ENCODE data around the gene MT2A.
"Not testable (repeated sequence)": the region's sequence is repeated elsewhere in the genome, so short reads cannot be mapped to it uniquely, and the experiment has no call there.

Gene MT2A

GRCh38 chr16:56608043-56608875 lies at the start of gene MT2A:
MT2A (plus strand) TSS chr16:56608584; CDS start chr16:56608656, 72 bp downstream.
- DNase-seq: peak; percentile 84 to 86

DNA sequence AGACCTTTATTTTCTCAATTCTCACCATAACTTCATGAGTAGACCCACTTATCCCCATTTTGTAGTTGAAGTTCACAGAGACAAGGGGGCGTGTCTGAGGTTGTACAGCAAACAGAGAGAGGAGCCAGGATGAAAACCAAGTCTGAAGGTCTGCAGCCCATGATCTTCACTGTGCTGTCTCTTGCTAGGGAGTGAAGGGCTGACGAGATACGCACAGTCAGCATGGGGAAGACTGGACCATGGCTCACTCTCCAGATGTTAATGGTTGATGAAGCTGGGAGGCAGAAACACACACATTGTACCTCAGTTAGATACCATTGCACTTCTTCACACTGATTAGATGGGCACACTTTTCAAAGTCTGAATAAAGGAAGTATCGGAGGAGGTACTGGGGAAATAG lies 49.3 kb upstream of the MT2A start:
- DNase-seq: no peak

GRCh38 chr16:56560447-56560846 lies 47.9 kb upstream of the MT2A start:
- no peak for DNase-seq

DNA sequence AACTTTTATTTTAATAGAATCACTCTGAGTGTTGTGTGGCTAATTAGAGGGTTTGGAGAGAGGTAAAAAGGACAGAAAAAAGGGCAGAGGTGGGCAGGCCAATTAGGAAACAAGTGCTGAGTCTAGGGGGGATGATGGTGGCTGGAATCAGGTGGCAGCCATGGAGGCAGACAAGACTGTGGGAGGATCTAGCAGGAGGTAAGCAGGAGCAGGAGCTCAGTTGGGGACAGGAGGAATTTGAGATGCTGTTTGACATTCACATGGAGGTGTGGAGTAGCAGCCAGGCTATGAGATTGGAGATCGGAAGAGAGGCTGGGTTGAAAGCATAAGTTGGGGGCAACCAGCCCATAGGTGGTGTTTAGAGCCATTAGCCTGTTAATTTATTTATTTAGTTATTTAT lies 47.3 kb upstream of the MT2A start:
- DNase-seq: no peak

GRCh38 chr16:56564793-56565477 lies 43.4 kb upstream of the MT2A start, which contains the start of gene MT4:
MT4 (plus strand) TSS chr16:56565073; CDS start chr16:56565129, 56 bp downstream.
- no peak for DNase-seq

DNA sequence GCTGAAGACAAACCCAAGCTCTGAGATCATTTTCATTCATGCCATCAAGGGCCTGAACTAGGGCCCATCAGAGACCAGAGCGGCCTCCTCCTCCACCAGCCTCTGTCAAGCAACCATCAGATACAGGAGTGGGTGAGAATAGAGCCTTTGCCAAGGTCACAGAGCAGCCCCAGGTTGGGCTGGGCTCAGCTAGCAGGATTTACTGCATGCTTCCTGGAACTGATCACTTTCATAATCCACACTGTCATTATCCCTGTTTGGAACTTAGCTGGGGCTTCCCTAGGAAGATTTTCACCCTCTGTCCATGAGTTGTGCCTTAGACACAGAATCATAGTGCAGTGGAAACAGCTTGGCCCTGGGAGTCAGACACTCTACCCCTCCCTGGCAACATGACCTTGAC lies 38.4 kb upstream of the MT2A start:
- DNase-seq: no peak

- DNase-seq: no peak
These were observed 36.9 kb upstream of the MT2A start for GRCh38 chr16:56571525-56571924.

GRCh38 chr16:56574625-56575024 lies 33.8 kb upstream of the MT2A start:
- DNase-seq: no peak

DNA sequence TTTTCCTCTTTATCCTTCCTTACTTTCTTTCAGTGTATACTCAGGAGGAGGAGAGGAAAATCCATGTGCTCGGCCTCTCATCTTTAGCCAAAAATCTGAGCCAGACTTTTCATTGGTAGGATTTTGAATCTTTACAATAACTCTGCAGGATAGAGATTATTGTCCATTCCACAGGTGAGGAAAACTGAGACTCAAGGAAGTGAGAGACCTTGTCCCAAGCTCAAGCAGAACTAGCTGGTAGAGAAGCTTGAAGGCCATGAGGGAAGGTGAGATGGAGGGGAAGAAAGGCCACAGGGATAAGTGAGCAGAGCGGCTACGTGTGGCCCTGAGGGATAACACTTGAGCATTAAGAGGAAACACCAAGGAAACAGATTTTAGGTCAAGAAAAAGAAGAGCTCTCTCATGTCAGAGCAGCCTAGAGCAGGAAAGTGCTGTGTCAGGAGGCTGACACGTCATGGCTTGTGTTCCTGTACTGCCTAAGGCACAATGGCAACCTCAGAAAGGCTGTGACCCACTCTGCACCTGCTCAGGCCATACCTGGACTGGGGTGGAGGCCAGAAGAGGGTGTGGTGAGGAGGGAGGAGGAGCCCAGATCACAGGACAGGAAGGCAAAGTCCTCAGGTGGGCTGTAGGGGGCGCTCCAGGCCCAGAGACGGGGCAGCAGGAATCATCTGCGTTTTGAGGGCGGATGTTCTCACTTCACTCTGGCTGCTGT lies 31.6 kb upstream of the MT2A start:
- peak; percentile 85 to 87 for DNase-seq

GRCh38 chr16:56577300-56577625 lies 31.1 kb upstream of the MT2A start:
- no peak for DNase-seq

DNA sequence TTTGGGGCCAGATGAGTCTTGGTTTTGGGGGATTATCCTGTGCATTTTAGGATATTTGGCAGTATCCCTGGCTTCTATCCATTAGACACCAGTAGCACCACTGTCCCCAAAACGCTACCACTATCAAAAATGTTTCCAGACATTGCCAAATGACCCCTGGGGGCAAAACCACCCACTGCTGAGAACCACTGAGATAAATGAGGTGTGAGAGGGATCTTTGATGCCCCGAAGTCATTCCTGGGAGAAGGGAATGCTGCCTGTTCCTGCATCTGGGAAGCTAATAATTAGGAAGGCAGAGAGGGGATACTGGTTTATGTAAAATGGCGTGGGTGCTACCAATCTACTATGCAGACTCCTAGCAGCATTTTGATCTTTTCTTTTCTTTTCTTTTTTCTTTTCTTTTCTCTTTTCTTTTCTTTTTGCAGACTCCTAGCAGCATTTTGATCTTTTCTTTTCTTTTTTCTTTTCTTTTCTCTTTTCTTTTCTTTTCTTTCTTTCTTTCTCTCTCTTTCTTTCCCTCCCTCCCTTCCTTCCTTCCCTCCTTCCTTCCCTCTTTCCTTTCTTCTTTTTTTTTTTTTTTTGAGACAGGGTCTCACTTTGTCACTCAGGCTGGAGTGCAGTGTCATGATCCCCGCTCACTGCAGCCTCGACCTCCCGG lies 27.9 kb upstream of the MT2A start:
- DNase-seq: no peak

DNA sequence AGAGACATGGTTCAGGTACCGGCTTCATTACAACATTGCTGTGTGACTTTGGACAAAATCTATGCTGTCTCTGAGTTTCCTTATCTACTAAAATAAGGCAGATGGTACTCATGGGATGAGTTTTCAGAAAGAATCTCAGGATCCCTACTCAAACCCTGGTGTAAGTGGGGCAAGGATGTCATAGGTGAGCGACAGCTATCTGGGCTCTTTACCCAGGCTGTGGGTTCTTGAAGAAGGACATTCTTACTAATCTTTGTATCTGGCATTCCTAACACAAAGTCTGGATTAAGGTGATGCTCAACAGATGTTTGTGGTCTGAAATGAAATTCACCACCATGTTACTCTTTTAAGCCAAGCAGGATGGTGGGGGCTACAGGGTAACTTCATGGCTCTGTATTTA lies 25.5 kb upstream of the MT2A start:
- DNase-seq: not testable (repeated sequence)

GRCh38 chr16:56583351-56584168 lies 24.8 kb upstream of the MT2A start:
- DNase-seq: no peak

DNA sequence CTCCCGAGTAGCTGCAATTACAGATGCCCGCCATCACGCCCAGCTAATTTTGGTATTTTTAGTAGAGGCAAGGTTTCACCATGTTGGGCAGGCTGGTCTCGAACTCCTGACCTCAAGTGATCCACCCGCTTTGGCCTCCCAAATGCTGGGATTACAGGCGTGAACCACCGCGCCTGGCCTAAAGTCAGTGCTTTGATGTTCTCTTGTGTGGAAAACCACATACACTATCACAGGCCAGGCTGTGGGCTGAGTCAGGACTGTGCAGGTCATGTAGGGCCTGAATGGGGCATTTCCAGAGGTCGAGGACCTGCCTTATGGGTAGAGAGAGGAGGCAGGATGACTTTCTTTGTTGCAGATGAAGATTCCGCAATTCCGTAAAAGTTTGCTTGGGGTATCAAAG lies 24.1 kb upstream of the MT2A start:
- no peak for DNase-seq

- no peak for DNase-seq
These were observed 19.6 kb upstream of the MT2A start for GRCh38 chr16:56588781-56589140.

DNA sequence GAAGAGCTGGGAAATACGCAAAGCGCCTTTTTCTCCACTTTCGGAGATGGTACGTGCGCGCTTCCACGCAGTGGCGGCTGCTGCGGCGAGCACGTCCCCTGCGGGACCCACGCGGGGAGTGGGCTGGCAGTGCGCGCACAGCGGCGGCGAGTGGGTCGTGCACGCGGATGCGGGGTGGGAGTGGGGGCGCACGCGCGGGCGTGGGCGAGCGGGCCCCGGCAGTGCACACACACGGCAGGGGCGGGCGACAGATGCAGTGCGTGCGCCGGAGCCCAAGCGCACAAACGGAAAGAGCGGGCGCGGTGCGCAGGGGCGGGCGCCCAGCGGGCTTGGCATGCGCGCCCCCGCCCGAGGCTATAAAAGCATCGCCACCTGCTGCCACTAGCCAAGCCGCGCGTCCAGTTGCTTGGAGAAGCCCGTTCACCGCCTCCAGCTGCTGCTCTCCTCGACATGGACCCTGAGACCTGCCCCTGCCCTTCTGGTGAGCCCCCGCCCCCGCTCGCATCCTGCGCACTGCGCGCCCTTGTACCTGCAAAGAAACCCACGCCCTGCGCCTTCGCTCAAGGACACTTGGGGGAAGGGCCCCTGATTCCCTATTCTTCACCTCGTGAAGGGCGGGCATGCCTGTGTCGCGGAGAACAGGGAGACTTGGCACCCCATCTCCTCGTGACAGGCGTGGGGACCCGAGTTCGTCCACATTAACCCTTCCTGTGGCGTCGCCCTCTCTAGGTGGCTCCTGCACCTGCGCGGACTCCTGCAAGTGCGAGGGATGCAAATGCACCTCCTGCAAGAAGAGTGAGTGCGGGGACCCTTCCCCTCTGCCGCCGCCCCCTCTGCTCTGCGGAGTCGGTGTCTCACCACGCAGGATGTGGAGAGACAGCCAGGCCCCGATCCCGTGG lies 19.0 kb upstream of the MT2A start, which contains the start of gene MT3:
Gene MT3 (plus strand): TSS at position 388 of the 899 bp plus-strand sequence. CDS start 63 bp downstream, at position 451.
- peak in 1 of 2 donors; percentile 6 for DNase-seq

DNA sequence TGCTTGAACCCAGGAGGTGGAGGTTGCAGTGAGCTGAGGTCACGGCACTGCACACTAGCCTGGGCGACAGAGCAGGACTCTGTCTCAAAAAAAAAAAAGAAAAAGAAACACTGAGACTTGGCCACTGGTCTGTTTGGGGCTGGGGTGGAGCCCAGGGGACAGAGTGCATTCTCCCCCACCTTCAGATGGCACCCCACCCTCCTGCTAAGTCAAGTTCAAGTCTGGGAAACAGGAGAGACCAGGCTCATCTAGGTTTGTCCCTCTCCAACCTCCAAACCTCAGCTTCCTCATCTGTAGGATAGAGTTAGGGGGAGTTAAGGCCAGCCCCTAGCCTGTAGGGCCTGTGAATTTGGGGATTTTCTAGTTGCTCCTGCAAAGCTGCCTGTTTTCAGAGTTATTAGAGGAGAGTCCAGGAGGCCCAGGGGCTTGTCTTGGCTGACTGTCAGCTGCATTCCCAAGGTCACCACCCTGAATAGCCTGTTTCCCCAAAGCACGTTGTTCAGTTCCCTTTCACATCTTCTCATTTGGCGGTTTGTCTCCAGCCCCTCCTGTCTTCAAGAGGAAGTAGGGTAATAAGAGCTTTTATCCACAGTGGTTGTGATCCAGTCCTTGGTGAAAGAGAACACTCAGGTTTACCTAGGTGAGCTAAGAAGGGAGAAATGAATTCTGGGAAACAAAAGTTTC lies 16.9 kb upstream of the MT2A start:
- no peak for DNase-seq

- DNase-seq: no peak
These were observed 14.7 kb upstream of the MT2A start for GRCh38 chr16:56593573-56594291.

GRCh38 chr16:56594292-56594619 lies 14.1 kb upstream of the MT2A start:
- no peak for DNase-seq
